ENCODE measurements around the gene CFAP46.
"Not testable (repeated sequence)": the region's sequence is repeated elsewhere in the genome, so short reads cannot be mapped to it uniquely, and the experiment has no call there.

The CFAP46 gene

DNA sequence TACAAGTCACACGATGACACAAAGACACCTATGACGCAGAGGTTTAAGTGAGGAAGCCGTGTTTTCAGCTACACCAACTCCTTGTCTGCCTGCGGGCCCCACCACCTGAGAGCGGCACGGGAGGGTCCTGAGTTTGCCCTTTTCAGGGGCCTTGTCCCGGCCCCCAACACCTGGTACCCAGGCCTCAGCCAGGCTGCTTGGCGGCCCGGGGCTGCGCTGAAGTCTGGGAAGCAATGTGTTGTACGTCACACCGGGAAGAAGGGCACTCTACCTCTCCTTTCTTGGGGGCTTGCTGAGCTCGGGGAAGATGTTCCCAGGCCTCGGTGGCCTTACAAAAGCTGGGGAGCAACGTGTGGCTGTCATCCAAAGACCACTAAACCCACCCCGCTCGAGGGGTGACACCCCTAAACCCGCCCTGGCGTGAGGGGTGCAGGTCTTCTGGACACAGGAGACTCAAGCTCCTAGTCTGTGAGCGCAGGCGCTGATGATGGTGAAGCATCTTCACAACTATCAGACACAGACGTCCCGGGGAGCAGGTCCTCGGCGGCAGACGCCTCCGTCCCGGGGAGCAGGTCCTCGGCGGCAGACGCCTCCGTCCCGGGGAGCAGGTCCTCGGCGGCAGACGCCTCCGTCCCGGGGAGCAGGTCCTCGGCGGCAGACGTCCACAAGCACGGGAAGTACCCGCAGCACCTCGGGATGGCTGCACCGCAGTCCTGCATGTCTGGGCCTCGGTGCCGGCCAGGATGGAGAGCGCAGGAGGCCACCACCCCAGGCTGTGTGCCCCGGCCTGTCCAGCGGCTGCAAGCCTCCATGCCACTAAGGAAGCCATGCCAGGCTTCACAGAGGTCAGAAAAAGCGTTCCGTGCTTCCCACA, 15.4 kb downstream of the CFAP46 start:
- no peak for DNase-seq

DNA sequence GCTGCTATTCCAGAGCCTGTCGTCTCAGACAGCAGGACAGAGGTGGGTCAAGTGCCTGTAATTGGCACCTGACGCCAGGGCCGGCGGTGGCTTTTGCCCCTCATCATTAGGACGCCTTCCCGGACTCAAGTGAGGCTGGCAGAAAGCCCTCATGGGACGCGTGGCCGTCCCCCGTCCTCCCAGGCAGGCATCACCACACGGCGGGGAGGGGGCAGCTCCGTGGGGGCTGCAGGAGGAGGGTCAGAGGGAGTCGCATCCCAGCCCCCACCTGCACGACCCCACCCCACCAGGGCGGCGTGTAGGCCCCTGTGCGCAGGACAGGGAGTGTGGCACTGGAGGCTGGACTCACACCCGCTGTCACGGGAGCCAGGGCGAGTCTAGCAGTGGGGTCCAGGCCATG, 16.3 kb downstream of the CFAP46 start:
- DNase-seq: no peak

- no peak for DNase-seq
Observed at GRCh38 chr10:132925614-132926013, 16.8 kb downstream of the CFAP46 start.

DNA sequence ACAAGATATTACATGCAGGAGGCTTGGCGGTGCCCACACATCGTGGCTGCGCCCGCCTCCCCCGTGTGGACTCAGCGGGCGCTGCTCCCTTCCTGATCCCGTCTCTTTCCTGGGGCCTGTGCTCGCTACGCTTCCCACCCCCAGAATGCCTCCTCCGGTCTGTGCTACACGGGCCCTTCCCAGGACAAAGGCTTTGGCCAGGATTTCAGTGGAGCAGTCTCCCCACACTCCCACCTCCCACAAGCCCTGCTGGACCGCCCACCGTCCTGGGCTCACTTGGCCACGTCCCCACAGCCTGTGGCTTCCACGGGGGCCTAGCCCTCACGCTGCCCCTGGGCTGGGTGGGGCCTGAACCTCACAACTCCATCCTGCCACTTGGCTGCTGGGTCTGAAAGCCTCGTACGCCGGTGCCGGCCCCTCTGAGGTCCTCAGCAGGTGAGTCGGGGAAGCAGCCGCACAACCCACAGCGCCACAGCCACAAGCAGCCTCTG, 17.3 kb downstream of the CFAP46 start:
- no peak for DNase-seq

DNA sequence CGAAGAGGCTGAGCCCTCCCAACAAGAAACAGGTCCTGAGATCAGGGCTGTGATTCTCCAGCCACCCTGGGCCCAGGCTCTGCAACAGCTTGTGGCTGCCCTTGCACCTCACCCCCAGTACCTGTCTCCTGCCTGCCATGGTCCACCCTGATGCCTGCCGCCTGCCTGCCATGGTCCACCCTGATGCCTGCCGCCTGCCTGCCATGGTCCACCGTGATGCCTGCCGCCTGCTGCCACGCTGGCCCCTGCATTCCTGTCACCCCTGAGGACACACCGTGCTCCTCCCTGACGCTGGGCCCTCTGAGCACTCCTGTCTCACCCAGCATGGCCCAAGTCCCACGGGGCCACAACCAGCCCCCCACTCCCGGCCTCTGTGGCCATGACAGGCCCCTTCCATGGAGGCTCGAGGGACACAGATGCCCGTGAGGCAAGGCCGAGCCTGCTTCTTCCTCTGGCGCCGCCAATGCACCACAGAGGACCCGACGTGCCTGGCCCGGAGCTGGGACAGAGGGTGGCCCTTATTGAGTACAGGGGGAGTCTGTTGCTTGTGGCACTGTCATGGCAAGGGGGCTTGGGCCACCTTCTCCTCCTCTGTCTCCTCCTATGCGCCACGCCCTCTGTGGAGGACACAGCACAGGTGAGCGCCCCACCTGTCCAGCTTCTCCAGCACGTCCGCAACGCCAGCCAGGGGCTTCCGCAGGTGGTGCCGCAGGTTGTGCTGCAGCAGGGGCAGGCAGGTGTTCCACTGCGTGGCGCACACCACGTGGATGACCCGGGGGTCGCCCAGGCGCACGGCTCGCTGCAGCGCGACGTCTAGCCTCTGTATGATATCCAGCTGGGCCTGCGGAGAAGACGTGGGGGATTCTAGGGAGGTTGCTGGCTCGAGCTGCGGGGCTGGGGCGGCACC, 18.1 kb downstream of the CFAP46 start:
- DNase-seq: no peak

DNA sequence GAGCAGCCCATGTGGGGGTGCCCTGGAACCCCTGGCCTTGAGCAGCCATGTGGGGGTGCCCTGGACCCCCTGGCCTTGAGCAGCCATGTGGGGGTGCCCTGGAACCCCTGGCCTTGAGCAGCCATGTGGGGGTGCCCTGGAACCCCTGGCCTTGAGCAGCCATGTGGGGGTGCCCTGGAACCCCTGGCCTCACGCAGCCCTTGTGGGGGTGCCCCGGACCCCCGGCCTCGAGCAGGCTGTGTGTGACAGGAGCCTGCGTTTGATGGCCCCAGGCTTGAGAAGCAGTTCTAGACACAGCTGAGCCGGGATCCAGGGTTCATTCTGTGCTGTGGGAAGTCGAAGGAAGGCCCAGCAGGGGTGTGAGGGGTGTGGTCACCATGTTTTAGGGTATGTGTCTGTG, 19.0 kb downstream of the CFAP46 start:
- not testable (repeated sequence) for DNase-seq

DNA sequence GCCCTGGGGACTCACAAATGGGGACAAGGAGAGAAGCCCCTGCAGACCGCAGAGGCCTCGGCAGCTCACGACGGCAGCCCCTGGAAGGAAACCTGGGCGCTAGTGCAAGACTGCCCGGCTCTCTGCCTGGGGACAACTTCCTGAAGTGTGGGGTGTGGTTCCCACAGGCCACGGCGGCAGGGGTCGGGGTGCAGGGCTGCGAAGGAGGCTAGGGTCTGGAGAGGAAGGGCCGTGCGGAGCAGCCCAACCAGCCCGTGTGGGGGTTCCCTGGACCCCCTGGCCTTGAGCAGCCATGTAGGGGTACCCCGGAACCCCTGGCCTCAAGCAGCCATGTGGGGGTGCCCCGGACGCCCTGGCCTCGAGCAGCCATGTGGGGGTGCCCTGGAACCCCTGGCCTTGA, 19.5 kb downstream of the CFAP46 start:
- DNase-seq: no peak

DNA sequence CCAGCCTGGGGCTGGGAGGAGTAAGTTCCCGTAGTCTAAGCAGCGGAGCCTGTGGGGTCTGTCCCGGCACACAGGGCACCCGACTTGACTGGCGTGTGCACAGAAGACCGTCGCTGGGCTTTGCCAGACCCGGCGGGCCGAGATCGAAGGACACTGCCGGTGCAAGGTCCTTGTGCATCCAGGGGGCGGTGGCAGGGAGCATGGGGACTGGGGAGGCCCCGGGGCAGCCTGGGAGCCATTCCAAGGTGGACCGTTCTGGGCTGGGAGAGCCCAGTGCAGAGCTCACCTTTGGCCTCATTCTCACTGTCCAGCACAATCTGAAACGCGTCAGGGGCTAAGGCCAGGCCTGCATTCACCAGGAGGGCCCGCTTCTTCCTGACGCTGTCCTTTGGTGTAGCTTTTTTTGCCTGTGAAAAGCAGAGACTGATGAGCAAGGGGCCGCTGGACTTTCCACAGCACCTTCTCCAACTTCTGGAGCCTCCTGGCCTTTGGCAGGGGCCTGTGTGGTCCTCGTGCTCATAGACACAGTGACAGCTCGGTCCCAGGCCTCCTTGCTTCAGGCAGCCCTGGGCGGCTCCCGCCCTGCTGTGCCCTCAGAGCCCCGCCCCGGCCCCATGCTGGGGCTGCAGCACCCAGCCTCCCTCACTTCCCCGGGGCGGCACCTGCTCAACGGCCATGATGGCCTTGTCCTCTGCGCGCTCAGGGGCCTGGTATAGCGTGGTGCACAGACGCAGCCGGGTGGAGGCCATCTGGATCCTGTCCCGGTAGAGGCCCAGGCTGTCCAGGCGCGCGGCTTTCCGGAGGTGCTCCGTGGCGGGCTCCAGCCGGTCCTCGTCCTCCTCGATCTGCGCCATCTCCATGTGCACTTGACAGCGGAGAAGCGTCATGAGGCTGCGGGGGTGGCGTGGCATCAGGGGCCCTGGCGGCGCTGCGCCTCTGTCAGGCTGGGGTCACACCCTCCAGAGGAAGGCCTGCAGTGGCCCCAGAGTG, 20.3 kb downstream of the CFAP46 start:
- DNase-seq: no peak

- no peak for DNase-seq
Observed at GRCh38 chr10:132921086-132921485, 21.3 kb downstream of the CFAP46 start.

DNA sequence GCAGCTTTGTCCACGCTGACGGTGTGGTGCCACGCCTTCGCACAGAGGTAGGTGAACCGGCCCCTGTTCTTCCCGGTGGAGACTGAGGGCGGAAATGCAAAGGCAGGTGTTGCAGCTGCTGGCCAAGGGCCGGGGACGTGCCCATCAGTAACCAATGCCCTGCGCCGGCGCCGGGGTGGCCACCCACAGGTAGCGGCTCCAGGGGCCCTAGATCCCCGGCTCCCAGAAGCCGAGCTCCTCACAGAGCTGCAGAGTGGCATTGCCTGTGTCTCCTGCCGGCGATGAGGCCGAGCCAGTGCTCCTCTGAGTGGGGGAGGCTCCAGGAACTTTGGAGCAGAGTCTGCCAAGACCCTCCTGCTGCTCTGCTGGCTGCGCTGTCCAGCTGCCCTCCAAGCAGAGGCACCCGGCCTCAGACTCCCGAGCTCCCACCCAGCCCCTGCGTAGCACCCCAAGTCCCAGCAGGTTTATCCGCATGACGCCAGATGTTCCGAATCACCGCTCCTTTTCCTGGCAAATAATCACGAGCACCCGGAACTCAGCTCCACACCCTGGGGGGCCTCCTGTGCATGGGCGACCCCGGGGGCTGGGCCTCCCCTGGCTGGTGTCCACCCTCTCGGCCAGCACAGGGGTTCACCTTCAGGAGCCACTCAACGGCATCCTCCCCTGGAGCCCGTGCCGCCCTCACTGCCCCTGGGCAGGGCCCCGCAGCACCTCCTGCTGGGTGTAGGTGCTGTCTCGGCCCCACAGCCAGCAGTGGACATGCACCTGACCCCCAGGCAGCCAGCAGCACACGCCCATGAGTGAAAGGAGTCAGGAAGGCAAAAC, 22.1 kb downstream of the CFAP46 start:
- DNase-seq: no peak

GRCh38 chr10:132919374-132920100, 22.8 kb downstream of the CFAP46 start:
- DNase-seq: no peak

- no peak for DNase-seq
Observed at GRCh38 chr10:132918617-132919373, 23.6 kb downstream of the CFAP46 start.

DNA sequence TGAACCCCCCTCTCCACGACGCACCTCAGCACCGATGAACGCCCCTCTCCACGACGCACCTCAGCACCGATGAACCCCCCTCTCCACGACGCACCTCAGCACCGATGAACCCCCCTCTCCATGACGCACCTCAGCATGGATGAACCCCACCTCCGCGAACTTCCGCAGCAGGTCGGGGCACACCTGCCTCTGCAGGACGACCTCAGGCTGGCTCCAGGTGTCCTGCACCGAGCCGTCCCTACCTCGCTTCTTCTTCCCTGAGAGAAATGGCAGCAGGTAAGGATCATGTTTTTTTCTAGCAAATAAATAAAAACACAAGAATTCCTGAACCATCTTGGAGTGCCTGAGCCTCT, 24.1 kb downstream of the CFAP46 start:
- no peak for DNase-seq

DNA sequence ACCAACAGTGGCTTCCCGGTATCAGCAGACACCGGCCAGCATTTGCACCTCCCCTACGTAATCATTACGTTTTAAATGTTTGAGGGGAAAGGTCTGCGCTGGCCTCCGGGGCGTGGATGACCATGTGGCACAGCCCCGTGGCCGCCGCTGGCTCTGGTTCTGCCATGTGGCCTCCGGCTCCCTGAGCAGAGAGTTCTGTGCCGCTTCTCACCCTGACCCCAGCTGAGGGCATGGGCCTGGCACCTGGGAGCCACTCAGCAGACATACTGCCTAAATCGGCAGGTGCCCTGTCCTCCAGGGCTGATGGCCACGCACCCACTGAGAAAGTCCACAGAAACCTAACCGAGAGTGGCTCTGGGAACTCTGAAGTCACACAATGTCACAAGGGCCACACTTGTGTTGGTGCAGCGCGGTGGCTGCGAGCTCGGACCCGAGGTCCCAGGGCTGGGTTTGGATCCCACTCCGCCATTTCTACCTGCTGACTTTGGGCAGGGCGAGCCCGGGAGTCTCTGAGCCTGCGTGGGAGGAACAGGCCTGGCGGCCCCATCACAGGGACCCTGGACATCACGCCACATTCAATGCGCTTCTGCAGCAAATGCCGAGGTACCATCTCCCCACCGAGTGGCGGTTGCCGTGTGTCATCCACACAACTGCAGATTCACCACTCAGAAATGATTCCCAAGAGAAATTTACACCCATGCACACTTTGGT, 25.3 kb downstream of the CFAP46 start:
- no peak for DNase-seq

- no peak for DNase-seq
Observed at GRCh38 chr10:132916421-132916841, 25.9 kb downstream of the CFAP46 start.

GRCh38 chr10:132915411-132915810, 27.0 kb downstream of the CFAP46 start:
- no peak for DNase-seq

DNA sequence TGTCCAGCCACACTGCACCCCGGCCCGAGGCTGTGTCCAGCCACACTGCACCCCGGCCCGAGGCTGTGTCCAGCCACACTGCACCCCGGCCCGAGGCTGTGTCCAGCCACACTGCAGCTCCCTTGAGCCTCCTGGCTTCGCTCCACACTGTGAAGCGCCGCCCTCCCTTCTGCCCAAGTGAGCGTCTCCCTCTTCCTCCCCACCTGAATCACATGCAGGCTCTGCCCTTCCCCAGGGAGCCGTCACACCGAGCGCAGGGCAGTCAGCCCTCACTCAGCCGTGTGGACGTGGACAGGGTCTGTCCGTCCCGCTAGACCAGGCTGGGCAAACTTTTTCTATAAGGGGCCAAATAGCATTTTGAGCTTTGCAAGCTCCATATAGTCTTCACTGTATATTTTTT, 27.6 kb downstream of the CFAP46 start:
- DNase-seq: no peak

- DNase-seq: no peak
Observed at GRCh38 chr10:132913559-132914115, 28.7 kb downstream of the CFAP46 start.

Data from fibroblast of skin of right quadriceps (primary cell).